ENCODE results near the gene JOSD2. TPM values are rescaled to one million over a fixed set of nuclear protein-coding genes. Genes with fewer than 3 reads are reported as not detected.

Gene JOSD2
- total RNA-seq, 1 experiment from 2014 or later: 26.2 TPM

- no peak for DNase-seq (ENCODE audit: low read depth)
Measured at GRCh38 chr19:50514346-50515167, 3.6 kb upstream of the JOSD2 start.

GRCh38 chr19:50513746-50514345 is 2.9 kb upstream of the JOSD2 start, which contains the start of gene ASPDH:
Gene ASPDH (minus strand): TSS chr19:50513913. CDS start chr19:50513823, 90 bp downstream.
- DNase-seq (ENCODE audit: low read depth): no peak

GRCh38 chr19:50512999-50513745 is 2.2 kb upstream of the JOSD2 start:
- no peak for DNase-seq (ENCODE audit: low read depth)

- DNase-seq (ENCODE audit: low read depth): no peak
Measured at GRCh38 chr19:50512112-50512998, 1.4 kb upstream of the JOSD2 start.

GRCh38 chr19:50510700-50511068 is 307 bp downstream of the JOSD2 start:
- DNase-seq (ENCODE audit: low read depth): no peak

GRCh38 chr19:50510121-50510670 is 795 bp downstream of the JOSD2 start:
- no peak for DNase-seq (ENCODE audit: low read depth)

- no peak for DNase-seq (ENCODE audit: low read depth)
Measured at GRCh38 chr19:50509366-50509765, 1.6 kb downstream of the JOSD2 start.

GRCh38 chr19:50508843-50509190 is 2.2 kb downstream of the JOSD2 start:
- no peak for DNase-seq (ENCODE audit: low read depth)

GRCh38 chr19:50507376-50507775 is 3.6 kb downstream of the JOSD2 start:
- no peak for DNase-seq (ENCODE audit: low read depth)

GRCh38 chr19:50506700-50507099 is 4.3 kb downstream of the JOSD2 start:
- no peak for DNase-seq (ENCODE audit: low read depth)

GRCh38 chr19:50505856-50506611 is 5.0 kb downstream of the JOSD2 start:
- no peak for DNase-seq (ENCODE audit: low read depth)

- no peak for DNase-seq (ENCODE audit: low read depth)
Measured at GRCh38 chr19:50501568-50502475, 9.2 kb downstream of the JOSD2 start.

GRCh38 chr19:50501186-50501567 is 9.8 kb downstream of the JOSD2 start:
- DNase-seq (ENCODE audit: low read depth): no peak

- DNase-seq (ENCODE audit: low read depth): no peak
Measured at GRCh38 chr19:50500753-50501151, 10.2 kb downstream of the JOSD2 start.

GRCh38 chr19:50500060-50500752 is 10.8 kb downstream of the JOSD2 start:
- no peak for DNase-seq (ENCODE audit: low read depth)

- no peak for DNase-seq (ENCODE audit: low read depth)
Measured at GRCh38 chr19:50498219-50499056, 12.6 kb downstream of the JOSD2 start.

- DNase-seq (ENCODE audit: low read depth): no peak
Measured at GRCh38 chr19:50497022-50497405, 14.0 kb downstream of the JOSD2 start.
